Measurements from ENCODE around the gene USP43.

USP43 gene

DNA sequence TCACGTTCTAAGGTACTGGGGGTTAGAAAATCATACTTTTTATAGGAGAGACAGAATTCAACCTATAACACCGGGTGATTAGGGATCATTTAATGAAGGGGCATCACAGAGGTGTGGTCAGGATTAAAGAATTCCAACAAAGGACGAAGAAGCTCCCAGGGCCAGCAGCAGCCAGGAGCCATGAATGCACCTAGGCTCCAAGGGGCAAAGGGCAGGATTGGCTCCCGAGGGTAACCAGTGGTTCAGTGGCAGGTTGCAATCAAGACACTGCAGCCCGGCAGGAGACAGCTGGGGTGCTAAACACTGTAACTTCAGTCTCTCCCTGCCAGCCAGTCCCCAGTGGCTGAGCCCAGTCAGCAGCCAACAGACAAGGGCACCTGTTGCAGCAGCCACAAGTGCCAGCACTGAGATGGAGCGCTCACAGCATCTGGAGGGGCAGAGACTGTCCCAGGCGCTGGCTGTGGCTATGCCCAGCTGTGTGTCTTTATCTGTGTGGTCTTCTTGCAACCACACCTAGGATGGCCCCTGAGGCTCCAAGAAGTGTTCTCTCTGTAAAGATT is 122.2 kb downstream of the USP43 start:
- no peaks in the 10 kb centered on the region for H3K79me2 ChIP-seq (ENCODE audit: control insufficient read depth, low read length)
- H3K27me3 ChIP-seq (ENCODE audit: control insufficient read depth, low read length), result no peaks in the 10 kb centered on the region
- no peaks in the 10 kb centered on the region for H3K9me2 ChIP-seq (replicated peaks; ENCODE audit: control insufficient read depth, low read length)
- no peak overlapping the region for H3K4me3 ChIP-seq (ENCODE audit: low read length)
- no peak overlapping the region for H3K4me2 ChIP-seq (ENCODE audit: low read length)
- H3K27ac ChIP-seq (ENCODE audit: low read depth, low read length), result no peak overlapping the region
- H3K36me3 ChIP-seq (ENCODE audit: control insufficient read depth, low read length), result no peaks in the 10 kb centered on the region
- no peak for TF ChIP-seq EZH2phosphoT487 (IDR thresholded peaks at IDR 0.05; ENCODE audit: borderline replicate concordance, low read length)
- TF ChIP-seq, protein P1, sequence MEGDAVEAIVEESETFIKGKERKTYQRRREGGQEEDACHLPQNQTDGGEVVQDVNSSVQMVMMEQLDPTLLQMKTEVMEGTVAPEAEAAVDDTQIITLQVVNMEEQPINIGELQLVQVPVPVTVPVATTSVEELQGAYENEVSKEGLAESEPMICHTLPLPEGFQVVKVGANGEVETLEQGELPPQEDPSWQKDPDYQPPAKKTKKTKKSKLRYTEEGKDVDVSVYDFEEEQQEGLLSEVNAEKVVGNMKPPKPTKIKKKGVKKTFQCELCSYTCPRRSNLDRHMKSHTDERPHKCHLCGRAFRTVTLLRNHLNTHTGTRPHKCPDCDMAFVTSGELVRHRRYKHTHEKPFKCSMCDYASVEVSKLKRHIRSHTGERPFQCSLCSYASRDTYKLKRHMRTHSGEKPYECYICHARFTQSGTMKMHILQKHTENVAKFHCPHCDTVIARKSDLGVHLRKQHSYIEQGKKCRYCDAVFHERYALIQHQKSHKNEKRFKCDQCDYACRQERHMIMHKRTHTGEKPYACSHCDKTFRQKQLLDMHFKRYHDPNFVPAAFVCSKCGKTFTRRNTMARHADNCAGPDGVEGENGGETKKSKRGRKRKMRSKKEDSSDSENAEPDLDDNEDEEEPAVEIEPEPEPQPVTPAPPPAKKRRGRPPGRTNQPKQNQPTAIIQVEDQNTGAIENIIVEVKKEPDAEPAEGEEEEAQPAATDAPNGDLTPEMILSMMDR (IDR thresholded peaks at IDR 0.05; ENCODE audit: low read depth, low read length, poor library complexity, severe bottlenecking), result no peak
- H3K9me3 ChIP-seq (ENCODE audit: control insufficient read depth, insufficient read depth, low read length), result no peaks in the 10 kb centered on the region
- H3F3A ChIP-seq (ENCODE audit: control insufficient read depth, insufficient read depth), result no peaks in the 10 kb centered on the region
- H4K20me1 ChIP-seq (ENCODE audit: control insufficient read depth, insufficient read depth, low read depth, low read length), result no peaks in the 10 kb centered on the region
- H3K4me1 ChIP-seq (ENCODE audit: control insufficient read depth, low read length), result no peaks in the 10 kb centered on the region

DNA sequence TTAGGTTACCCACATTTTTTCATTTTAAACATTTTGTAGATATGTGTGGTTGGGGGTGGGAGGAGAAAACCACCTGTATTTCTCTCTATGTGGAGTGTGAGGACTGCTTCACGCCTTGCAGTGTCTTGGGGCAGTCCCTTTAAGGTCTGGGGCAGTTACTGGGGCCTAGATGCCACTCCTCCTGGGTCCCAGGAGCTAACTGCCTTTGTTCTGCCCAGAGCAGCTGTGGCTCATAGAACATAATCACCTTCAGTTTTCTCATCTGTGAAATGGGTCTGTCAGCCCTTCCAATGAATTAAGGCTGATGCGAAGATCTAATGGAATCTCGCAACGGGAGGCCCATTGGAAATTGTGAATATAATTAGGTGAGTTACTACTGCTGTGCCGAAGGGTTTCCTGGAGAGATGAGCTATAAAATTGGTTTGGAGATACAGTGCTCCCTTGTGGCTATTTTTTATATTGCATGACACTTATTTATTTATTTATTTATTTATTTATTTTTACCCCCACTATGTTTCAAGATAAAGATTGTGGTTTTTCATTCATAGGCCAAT is 123.1 kb downstream of the USP43 start:
- Histone ChIP-seq H3K4me3 (ENCODE audit: low read length) (no peak overlapping the region), H3K9me3 (ENCODE audit: control insufficient read depth, insufficient read depth, low read length) (no peaks in the 10 kb centered on the region), H3K79me2 (ENCODE audit: control insufficient read depth, low read length) (no peaks in the 10 kb centered on the region), H3F3A (ENCODE audit: control insufficient read depth, insufficient read depth) (no peaks in the 10 kb centered on the region), H4K20me1 (ENCODE audit: control insufficient read depth, insufficient read depth, low read depth, low read length) (no peaks in the 10 kb centered on the region), H3K27me3 (ENCODE audit: control insufficient read depth, low read length) (no peaks in the 10 kb centered on the region), H3K4me2 (ENCODE audit: low read length) (no peak overlapping the region), H3K9me2 (replicated peaks; ENCODE audit: control insufficient read depth, low read length) (no peaks in the 10 kb centered on the region), H3K4me1 (ENCODE audit: control insufficient read depth, low read length) (no peaks in the 10 kb centered on the region), H3K36me3 (ENCODE audit: control insufficient read depth, low read length) (no peaks in the 10 kb centered on the region), H3K27ac (ENCODE audit: low read depth, low read length) (no peak overlapping the region)
- no peak for TF ChIP-seq EZH2phosphoT487 (IDR thresholded peaks at IDR 0.05; ENCODE audit: borderline replicate concordance, low read length)

DNA sequence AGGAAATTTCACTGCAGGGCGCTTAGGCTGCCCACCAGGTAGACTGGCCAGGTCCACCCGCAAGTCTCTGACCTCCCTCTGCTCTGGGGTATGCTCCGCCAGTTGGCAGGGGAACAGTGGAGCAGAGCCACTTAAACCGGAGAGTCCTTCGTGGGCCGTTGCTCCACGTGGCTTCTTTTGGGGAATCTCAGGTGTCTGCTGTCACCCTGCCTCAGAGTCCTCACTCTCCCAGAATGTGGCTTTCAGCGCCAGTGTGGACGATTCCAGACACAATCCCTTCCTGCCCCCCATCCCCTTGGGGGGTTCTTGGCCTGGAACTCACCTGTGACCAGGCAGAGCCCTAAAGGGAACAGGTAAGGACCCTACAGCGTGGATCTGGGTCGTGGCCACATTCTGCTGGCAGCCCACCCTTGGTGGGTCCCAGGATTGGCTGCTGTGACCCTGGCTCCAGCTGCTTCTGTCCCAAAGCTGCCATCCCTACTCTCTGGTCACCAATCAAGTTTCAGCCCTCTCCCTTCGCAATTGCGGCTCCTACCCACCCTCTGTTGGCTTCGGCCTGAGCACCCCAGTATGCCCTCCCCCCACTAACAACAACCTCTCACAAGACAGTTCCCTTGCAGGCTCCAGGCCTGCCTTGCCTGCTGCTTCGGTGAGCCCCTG is 123.8 kb downstream of the USP43 start:
- TF ChIP-seq, protein P1 (IDR thresholded peaks at IDR 0.05; ENCODE audit: low read depth, low read length, poor library complexity, severe bottlenecking), result no peak
- no peak for TF ChIP-seq EZH2phosphoT487 (IDR thresholded peaks at IDR 0.05; ENCODE audit: borderline replicate concordance, low read length)
- H3F3A ChIP-seq (ENCODE audit: control insufficient read depth, insufficient read depth), result no peaks in the 10 kb centered on the region
- H3K9me2 ChIP-seq (replicated peaks; ENCODE audit: control insufficient read depth, low read length), result no peaks in the 10 kb centered on the region
- H3K79me2 ChIP-seq (ENCODE audit: control insufficient read depth, low read length), result no peaks in the 10 kb centered on the region
- no peaks in the 10 kb centered on the region for H3K27me3 ChIP-seq (ENCODE audit: control insufficient read depth, low read length)
- H3K4me2 ChIP-seq (ENCODE audit: low read length), result no peak overlapping the region
- no peak overlapping the region for H3K27ac ChIP-seq (ENCODE audit: low read depth, low read length)
- no peaks in the 10 kb centered on the region for H3K36me3 ChIP-seq (ENCODE audit: control insufficient read depth, low read length)
- H3K9me3 ChIP-seq (ENCODE audit: control insufficient read depth, insufficient read depth, low read length), result no peaks in the 10 kb centered on the region
- H3K4me1 ChIP-seq (ENCODE audit: control insufficient read depth, low read length), result no peaks in the 10 kb centered on the region
- H3K4me3 ChIP-seq (ENCODE audit: low read length), result no peak overlapping the region
- H4K20me1 ChIP-seq (ENCODE audit: control insufficient read depth, insufficient read depth, low read depth, low read length), result no peaks in the 10 kb centered on the region

DNA sequence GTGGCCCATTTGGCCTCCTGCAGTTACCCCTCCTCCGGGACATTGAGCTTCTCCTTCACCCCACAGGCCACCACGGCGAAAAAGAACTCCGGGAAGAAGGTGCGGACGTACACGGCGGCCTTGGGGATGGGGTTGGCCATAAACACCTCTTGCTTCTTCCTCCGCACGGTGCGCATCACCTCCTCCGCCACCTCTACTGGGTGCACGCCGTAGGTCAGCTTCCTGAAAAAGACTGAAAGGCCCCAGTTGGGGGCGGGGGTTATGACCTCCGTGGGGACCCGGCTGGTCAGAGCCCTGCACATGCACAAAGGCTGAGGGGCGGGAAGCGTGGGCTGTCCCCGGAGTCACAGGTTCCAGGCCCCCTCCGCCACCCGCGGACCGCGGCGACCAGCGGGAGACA is 126.1 kb downstream of the USP43 start:
- Histone ChIP-seq H3K9me3 (ENCODE audit: control insufficient read depth, insufficient read depth, low read length) (no peaks in the 10 kb centered on the region), H3K27ac (ENCODE audit: low read depth, low read length) (no peak overlapping the region), H3K9me2 (replicated peaks; ENCODE audit: control insufficient read depth, low read length) (no peaks in the 10 kb centered on the region), H3K79me2 (ENCODE audit: control insufficient read depth, low read length) (no peaks in the 10 kb centered on the region), H3K4me3 (ENCODE audit: low read length) (no peak overlapping the region), H4K20me1 (ENCODE audit: control insufficient read depth, insufficient read depth, low read depth, low read length) (no peaks in the 10 kb centered on the region), H3K4me2 (ENCODE audit: low read length) (no peak overlapping the region), H3K27me3 (ENCODE audit: control insufficient read depth, low read length) (no peaks in the 10 kb centered on the region), H3K36me3 (ENCODE audit: control insufficient read depth, low read length) (no peaks in the 10 kb centered on the region), H3F3A (ENCODE audit: control insufficient read depth, insufficient read depth) (no peaks in the 10 kb centered on the region), H3K4me1 (ENCODE audit: control insufficient read depth, low read length) (no peaks in the 10 kb centered on the region)
- TF ChIP-seq, protein P1 (IDR thresholded peaks at IDR 0.05; ENCODE audit: low read depth, low read length, poor library complexity, severe bottlenecking), result no peak
- TF ChIP-seq EZH2phosphoT487 (IDR thresholded peaks at IDR 0.05; ENCODE audit: borderline replicate concordance, low read length), result no peak
